Central memory CD4-positive, alpha-beta T cell (primary cell): ENCODE results near the gene RPH3AL.
"Not testable (repeated sequence)": the region's sequence is repeated elsewhere in the genome, so short reads cannot be mapped to it uniquely, and the experiment has no call there.

Source experiments
- DNase-seq: peaks from one replicate; pipeline ENCODE4 v3.0.0; 2022

RPH3AL gene

GRCh38 chr17:280216-280615 lies 72.4 kb downstream of the RPH3AL start:
- no peak for DNase-seq

- DNase-seq: no peak
These were observed 72.8 kb downstream of the RPH3AL start for GRCh38 chr17:279776-280175.

GRCh38 chr17:279331-279730 lies 73.3 kb downstream of the RPH3AL start:
- no peak for DNase-seq

- no peak for DNase-seq
These were observed 73.9 kb downstream of the RPH3AL start for GRCh38 chr17:278676-279059.

- DNase-seq: no peak
These were observed 74.4 kb downstream of the RPH3AL start for GRCh38 chr17:278055-278675.

GRCh38 chr17:274902-275301 lies 77.7 kb downstream of the RPH3AL start:
- DNase-seq: no peak

GRCh38 chr17:273981-274832 lies 78.4 kb downstream of the RPH3AL start:
- DNase-seq: no peak

GRCh38 chr17:272856-273255 lies 79.8 kb downstream of the RPH3AL start:
- not testable (repeated sequence) for DNase-seq

- DNase-seq: not testable (repeated sequence)
These were observed 80.5 kb downstream of the RPH3AL start for GRCh38 chr17:271928-272623.

- DNase-seq: no peak
These were observed 82.7 kb downstream of the RPH3AL start for GRCh38 chr17:269616-270514.

- DNase-seq: no peak
These were observed 85.6 kb downstream of the RPH3AL start for GRCh38 chr17:266701-267667.

- no peak for DNase-seq
These were observed 86.4 kb downstream of the RPH3AL start for GRCh38 chr17:266219-266618.

- no peak for DNase-seq
These were observed 86.9 kb downstream of the RPH3AL start for GRCh38 chr17:265718-266117.

- no peak for DNase-seq
These were observed 88.8 kb downstream of the RPH3AL start for GRCh38 chr17:263773-264172.

GRCh38 chr17:263271-263670 lies 89.3 kb downstream of the RPH3AL start:
- DNase-seq: no peak

GRCh38 chr17:261635-262034 lies 91.0 kb downstream of the RPH3AL start:
- DNase-seq: no peak

GRCh38 chr17:260944-261343 lies 91.7 kb downstream of the RPH3AL start:
- no peak for DNase-seq

- no peak for DNase-seq
These were observed 92.4 kb downstream of the RPH3AL start for GRCh38 chr17:260031-260791.

- no peak for DNase-seq
These were observed 93.1 kb downstream of the RPH3AL start for GRCh38 chr17:259341-259976.

- no peak for DNase-seq
These were observed 93.7 kb downstream of the RPH3AL start for GRCh38 chr17:258906-259305.
